Muscle of back (tissue), 13 donors: ENCODE measurements around the gene PLXNA1. TPM values are rescaled to one million over a fixed set of nuclear protein-coding genes. Genes with fewer than 3 reads are reported as not detected.

Experiments used
- DNase-seq, 3 donors: peaks; one replicate each; pipeline versions ENCODE4 v3.0.0 to v3.0.0-alpha.2; 2013
- long read RNA-seq, 9 donors: transcript quantifications; one replicate each; lab custom pipeline, GENCODE V29; 2026
- polyA plus RNA-seq, 10 donors: library from polyadenylated mRNA; unstranded; fragments of 120-200 nt; gene quantifications; one replicate each; pipeline ENCODE4 v1.2.1, GENCODE V29; 2013; ENCODE audit not compliant: insufficient read length in 10 of 10

The PLXNA1 gene
- polyA plus RNA-seq: 10 to 100 TPM; 29.9 to 44.2 (median 36.4) TPM
- long read RNA-seq, donor 1, partial matches to known transcripts: 25 of 25 reads
- long read RNA-seq, donor 1, other reads (novel, unspliced or antisense): 0 of 25 reads
- long read RNA-seq, donor 2: 0 reads
- long read RNA-seq, donor 3: 0 reads
- long read RNA-seq, donor 4: 0 reads
- long read RNA-seq, donor 5: 0 reads
- long read RNA-seq, donor 6, full-length matches to known transcripts: 1 of 7 reads
- long read RNA-seq, donor 6, partial matches to known transcripts: 6 of 7 reads
- long read RNA-seq, donor 6, other reads (novel, unspliced or antisense): 0 of 7 reads
- long read RNA-seq, donor 7, full-length matches to known transcripts: 1 of 1 reads
- long read RNA-seq, donor 7, partial matches to known transcripts: 0 of 1 reads
- long read RNA-seq, donor 7, other reads (novel, unspliced or antisense): 0 of 1 reads
- long read RNA-seq, donor 8: 0 reads
- long read RNA-seq, donor 9: 0 reads

- DNase-seq: peak; percentile 62 to 93 (median 82)
These were observed at the start of gene PLXNA1 for GRCh38 chr3:126982471-126983175. Gene PLXNA1 (plus strand): TSS chr3:126983115. CDS start chr3:126988594, 5,479 bp downstream.

GRCh38 chr3:126934031-126934531, 48.8 kb upstream of the PLXNA1 start:
- no peak for DNase-seq

- no peak for DNase-seq
These were observed 47.9 kb upstream of the PLXNA1 start for GRCh38 chr3:126934991-126935390.

- DNase-seq: no peak
These were observed 47.0 kb upstream of the PLXNA1 start for GRCh38 chr3:126935756-126936509.

GRCh38 chr3:126936853-126937425, 46.0 kb upstream of the PLXNA1 start:
- no peak for DNase-seq

GRCh38 chr3:126937533-126937932, 45.4 kb upstream of the PLXNA1 start:
- DNase-seq: no peak

- no peak for DNase-seq
These were observed 44.9 kb upstream of the PLXNA1 start for GRCh38 chr3:126937973-126938372.

- no peak for DNase-seq
These were observed 44.2 kb upstream of the PLXNA1 start for GRCh38 chr3:126938520-126939337.

GRCh38 chr3:126939338-126939718, 43.6 kb upstream of the PLXNA1 start:
- peak in 1 of 3 donors; percentile 33 for DNase-seq

- no peak for DNase-seq
These were observed 43.2 kb upstream of the PLXNA1 start for GRCh38 chr3:126939733-126940132.

- no peak for DNase-seq
These were observed 41.1 kb upstream of the PLXNA1 start for GRCh38 chr3:126941721-126942270.

- DNase-seq: no peak
These were observed 38.6 kb upstream of the PLXNA1 start for GRCh38 chr3:126944089-126944965.

- DNase-seq: no peak
These were observed 37.7 kb upstream of the PLXNA1 start for GRCh38 chr3:126945171-126945721.

- no peak for DNase-seq
These were observed 37.0 kb upstream of the PLXNA1 start for GRCh38 chr3:126945891-126946290.

- no peak for DNase-seq
These were observed 36.5 kb upstream of the PLXNA1 start for GRCh38 chr3:126946405-126946804.

- no peak for DNase-seq
These were observed 35.5 kb upstream of the PLXNA1 start for GRCh38 chr3:126947429-126947828.

- no peak for DNase-seq
These were observed 33.9 kb upstream of the PLXNA1 start for GRCh38 chr3:126948980-126949535.

- DNase-seq: no peak
These were observed 31.4 kb upstream of the PLXNA1 start for GRCh38 chr3:126951561-126951960.
